ENCODE measurements around the gene GLRX. TPM values are rescaled to one million over a fixed set of nuclear protein-coding genes. Genes with fewer than 3 reads are reported as not detected.

Gene GLRX
- total RNA-seq, 1 experiment from 2014 or later: 63.6 TPM

DNA sequence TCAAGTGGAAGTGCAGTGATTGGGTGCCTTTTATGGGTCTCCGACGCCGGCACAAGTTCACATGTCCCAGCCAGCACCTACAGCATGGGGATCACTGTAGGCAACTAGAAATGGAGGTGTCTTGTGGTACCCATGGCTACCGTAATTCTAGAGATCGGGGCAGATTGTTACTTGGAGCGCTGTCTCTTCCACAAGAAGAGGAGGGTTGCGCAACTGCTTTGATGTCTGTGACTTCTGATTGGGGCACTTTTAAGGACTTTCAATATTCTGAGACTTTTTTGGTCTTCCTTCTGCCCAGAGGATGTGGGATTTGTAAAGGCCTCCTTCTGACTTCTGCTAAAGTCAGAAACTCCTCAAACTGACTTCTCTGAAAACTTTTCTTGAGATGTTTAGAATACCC lies 41.9 kb downstream of the GLRX start:
- DNase-seq (ENCODE audit: low spot score): no peak

DNA sequence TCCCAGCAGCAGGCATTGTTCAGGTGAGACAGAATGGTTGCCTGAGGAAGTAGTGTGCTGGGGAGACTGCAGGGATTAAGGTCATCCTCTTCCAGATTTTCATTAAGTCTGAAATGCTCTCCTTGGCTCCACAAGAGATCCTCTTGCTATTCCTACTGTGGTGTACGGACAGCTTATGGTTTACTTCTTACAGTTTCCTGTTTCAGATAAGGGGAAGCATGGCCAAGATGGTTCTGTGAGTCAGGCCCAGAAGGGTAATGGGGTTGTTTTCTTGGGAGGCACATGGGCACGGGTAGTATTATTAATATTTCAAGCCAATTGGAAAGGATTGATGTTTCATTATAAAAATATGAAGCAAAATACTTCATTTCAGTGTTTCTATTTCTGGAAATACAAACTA lies 42.9 kb downstream of the GLRX start:
- DNase-seq (ENCODE audit: low spot score): no peak

GRCh38 chr5:95778713-95779436 lies 43.7 kb downstream of the GLRX start:
- no peak for DNase-seq (ENCODE audit: low spot score)

GRCh38 chr5:95777441-95777840 lies 45.1 kb downstream of the GLRX start:
- no peak for DNase-seq (ENCODE audit: low spot score)

GRCh38 chr5:95773335-95774059 lies 49.0 kb downstream of the GLRX start:
- peak; percentile 44 for DNase-seq (ENCODE audit: low spot score)

GRCh38 chr5:95771892-95772291 lies 50.6 kb downstream of the GLRX start:
- DNase-seq (ENCODE audit: low spot score): no peak

DNA sequence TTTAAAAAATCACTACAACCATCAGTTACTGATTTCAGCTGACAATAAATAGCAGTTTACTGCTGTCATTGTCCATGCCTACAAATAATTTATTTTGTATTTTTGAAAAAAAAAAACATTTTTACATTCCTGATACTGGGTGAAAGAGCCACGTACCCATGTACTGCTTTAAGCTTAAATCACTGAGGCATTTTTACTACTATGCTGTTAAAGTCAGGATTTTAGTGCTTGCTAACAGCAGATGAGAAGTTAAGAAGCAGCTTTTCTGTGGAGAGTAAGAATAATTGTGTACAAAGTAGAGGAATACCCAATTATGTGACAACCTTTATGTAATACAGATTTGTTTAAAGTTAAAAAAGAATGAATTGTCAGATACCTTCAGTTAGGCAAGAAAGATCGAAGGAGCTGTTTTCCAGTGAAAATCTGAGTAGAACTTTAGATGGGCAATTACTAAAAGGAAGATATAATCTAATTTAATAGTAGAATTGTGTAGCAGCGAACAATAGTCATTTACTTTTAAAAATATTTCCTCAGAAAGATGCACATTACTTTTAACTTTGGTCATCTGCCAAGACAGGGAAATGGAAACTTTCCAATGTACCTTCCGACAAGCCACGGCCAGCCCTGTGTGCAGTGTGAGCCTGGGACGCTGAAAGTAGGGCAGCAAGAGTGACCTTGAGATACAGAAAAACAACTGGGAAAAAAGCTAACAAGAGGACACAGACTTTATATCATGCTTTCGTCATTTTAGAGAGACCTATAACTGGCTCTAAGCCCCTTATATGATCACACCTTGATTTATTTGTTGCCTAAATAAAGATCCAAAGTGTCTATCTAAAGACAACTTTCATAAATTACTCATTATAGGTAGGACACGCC lies 51.5 kb downstream of the GLRX start:
- no peak for DNase-seq (ENCODE audit: low spot score)

- no peak for DNase-seq (ENCODE audit: low spot score)
Measured at GRCh38 chr5:95768731-95769130, 53.8 kb downstream of the GLRX start.

- DNase-seq (ENCODE audit: low spot score): no peak
Measured at GRCh38 chr5:95763941-95764340, 58.6 kb downstream of the GLRX start.

Other genes starting within 250 kb of the GLRX start
- not detected in 2 replicates for gene GPR150, start 202.6 kb downstream of the GLRX start, total RNA-seq (2014; rRNA removed; shearing (Covaris generic))
- gene RFESD, start 175.9 kb downstream of the GLRX start, total RNA-seq (2014; rRNA removed; shearing (Covaris generic)): 5.3 and 7.1 TPM in 2 replicates
- not detected in 2 replicates for gene SPATA9, start 139.7 kb downstream of the GLRX start, total RNA-seq (2014; rRNA removed; shearing (Covaris generic))
- 199 and 274 TPM in 2 replicates for gene RHOBTB3, start 91.4 kb downstream of the GLRX start, total RNA-seq (2014; rRNA removed; shearing (Covaris generic))
- gene ELL2, start 139.1 kb upstream of the GLRX start, total RNA-seq (2014; rRNA removed; shearing (Covaris generic)): 67.1 and 82.5 TPM in 2 replicates

All from A172 (cell line).